Mucosa of descending colon (tissue), 3 donors: ENCODE data around the gene FANK1. TPM values are rescaled to one million over a fixed set of nuclear protein-coding genes. Genes with fewer than 3 reads are reported as not detected.

ENCODE experiments used
- ATAC-seq: fragments of 200-7000 bp; cut with Tn5 transposase; one replicate; pipeline ENCODE4 v1.9.1; 2020; ENCODE audit warnings: mild to moderate bottlenecking, moderate library complexity
- DNase-seq, 3 donors: peaks; one replicate each; pipeline ENCODE4 v3.0.0-alpha.2; 2020
- H3K36me3 ChIP-seq: fragments of 200-600 bp; one replicate; pipeline ENCODE4 v1.8.0; 2021; ENCODE audit warnings: low read depth, mild to moderate bottlenecking
- H3K4me1 ChIP-seq: fragments of 200-600 bp; one replicate; pipeline ENCODE4 v1.8.0; 2021; ENCODE audit warnings: low read depth, mild to moderate bottlenecking
- H3K4me3 ChIP-seq: fragments of 200-600 bp; one replicate; pipeline ENCODE4 v1.8.0; 2021; ENCODE audit warnings: mild to moderate bottlenecking
- H3K9me3 ChIP-seq: fragments of 200-600 bp; one replicate; pipeline ENCODE4 v1.8.0; 2021; ENCODE audit warnings: mild to moderate bottlenecking
- intact Hi-C, 2 donors: fragments of 100-400 bp; cut with DNase I in 1 of 2; cut with micrococcal nuclease in 1 of 2; formaldehyde crosslinking; loops; one replicate each; pipeline versions ENCODE4 v1.11.0 to v1.11.1; 2022; cut with DNase I, micrococcal nuclease
- total RNA-seq, 3 donors: library from RNA; stranded (reverse); fragmentation: NEBNext Ultra II Directional in 2 of 3; extraction: Animal tissue kit (Norgen Biotek cat#: 25700) in 2 of 3; gene quantifications; one replicate each; pipeline versions ENCODE4 v1.2.1 to v1.2.4, GENCODE V29; 2021 to 2023
- TF ChIP-seq, protein P1 (sequence below): fragments of 200-600 bp; IDR thresholded peaks from one replicate; pipeline ENCODE4 v1.8.0; 2022; ENCODE audit warnings: antibody characterized with exemption, mild to moderate bottlenecking
- donor health status: DM: no; HTN: no; CAD: no; lungs with moderate emphysema.
- donor health status: DM: no; HTN: no; CAD: no.
- donor health status: DM: no; HTN: yes; CAD: no.

FANK1 gene
- total RNA-seq, 3 donors from 2014 or later = 4.2 to 10.3 (median 7.4) TPM

DNA sequence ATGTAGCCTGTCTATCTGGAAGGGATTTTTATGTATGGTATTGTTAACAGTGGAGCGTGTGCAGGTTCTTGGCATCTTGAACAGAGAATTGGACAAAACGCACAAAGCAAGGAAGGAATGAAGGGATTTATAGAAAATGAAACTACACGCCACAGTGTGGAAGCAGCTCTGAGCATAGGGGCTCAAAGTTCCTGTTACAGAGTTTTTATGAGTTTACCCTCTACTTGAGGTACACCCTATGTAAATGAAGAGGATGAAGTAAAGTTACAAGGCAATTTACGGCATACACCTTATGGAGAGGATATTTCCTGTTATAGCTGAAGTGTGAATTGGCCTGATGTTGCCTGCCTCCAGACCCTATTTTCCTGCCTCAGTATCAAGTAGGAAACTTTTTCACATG, 33.3 kb downstream of the FANK1 start:
- peak in 1 of 3 donors; percentile 43 for DNase-seq
- intact Hi-C loops = no loop called here

GRCh38 chr10:125933693-125934092, 37.3 kb downstream of the FANK1 start:
- TF ChIP-seq, protein P1, sequence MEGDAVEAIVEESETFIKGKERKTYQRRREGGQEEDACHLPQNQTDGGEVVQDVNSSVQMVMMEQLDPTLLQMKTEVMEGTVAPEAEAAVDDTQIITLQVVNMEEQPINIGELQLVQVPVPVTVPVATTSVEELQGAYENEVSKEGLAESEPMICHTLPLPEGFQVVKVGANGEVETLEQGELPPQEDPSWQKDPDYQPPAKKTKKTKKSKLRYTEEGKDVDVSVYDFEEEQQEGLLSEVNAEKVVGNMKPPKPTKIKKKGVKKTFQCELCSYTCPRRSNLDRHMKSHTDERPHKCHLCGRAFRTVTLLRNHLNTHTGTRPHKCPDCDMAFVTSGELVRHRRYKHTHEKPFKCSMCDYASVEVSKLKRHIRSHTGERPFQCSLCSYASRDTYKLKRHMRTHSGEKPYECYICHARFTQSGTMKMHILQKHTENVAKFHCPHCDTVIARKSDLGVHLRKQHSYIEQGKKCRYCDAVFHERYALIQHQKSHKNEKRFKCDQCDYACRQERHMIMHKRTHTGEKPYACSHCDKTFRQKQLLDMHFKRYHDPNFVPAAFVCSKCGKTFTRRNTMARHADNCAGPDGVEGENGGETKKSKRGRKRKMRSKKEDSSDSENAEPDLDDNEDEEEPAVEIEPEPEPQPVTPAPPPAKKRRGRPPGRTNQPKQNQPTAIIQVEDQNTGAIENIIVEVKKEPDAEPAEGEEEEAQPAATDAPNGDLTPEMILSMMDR = no peak
- Histone ChIP-seq H3K4me3 (no peak overlapping the region), H3K4me1 (peaks cover 3% of the 10 kb centered on the region), H3K36me3 (no peaks in the 10 kb centered on the region), H3K9me3 (no peaks in the 10 kb centered on the region)
- ATAC-seq = no peak
- intact Hi-C loops = no loop called here
- no peak for DNase-seq

More for the DNA sequence above, 33.3 kb downstream of the FANK1 start:
- H3K36me3 ChIP-seq = no peaks in the 10 kb centered on the region
- H3K4me1 ChIP-seq = peaks cover 7% of the 10 kb centered on the region
- no peak overlapping the region for H3K4me3 ChIP-seq
- peak; percentile 95 for ATAC-seq
- TF ChIP-seq, protein P1 = no peak
- no peaks in the 10 kb centered on the region for H3K9me3 ChIP-seq

DNA sequence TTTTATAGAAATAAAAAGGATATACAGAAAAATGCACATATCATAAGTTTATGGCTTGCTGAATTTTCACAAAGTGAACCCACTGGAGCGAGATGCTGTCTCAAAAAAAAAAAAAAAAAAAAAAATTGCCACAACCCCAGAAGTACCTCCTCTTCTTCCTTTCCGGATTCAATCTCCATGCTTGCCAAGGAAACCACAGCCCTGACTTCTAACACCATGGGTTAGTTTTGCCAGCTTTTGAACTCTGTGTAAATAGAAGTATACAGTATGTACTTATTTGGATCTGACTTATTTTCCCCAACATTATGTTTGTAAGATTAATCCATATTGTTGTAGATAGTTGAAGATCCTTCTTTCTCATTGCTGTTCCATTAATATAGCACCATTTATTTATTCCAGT, 40.0 kb downstream of the FANK1 start:
- no peak for DNase-seq
- TF ChIP-seq, protein P1 = no peak
- H3K4me1 ChIP-seq = no peaks in the 10 kb centered on the region
- H3K36me3 ChIP-seq = no peaks in the 10 kb centered on the region
- H3K9me3 ChIP-seq = no peaks in the 10 kb centered on the region
- no peak overlapping the region for H3K4me3 ChIP-seq
- intact Hi-C loops = no loop called here
- no peak for ATAC-seq

DNA sequence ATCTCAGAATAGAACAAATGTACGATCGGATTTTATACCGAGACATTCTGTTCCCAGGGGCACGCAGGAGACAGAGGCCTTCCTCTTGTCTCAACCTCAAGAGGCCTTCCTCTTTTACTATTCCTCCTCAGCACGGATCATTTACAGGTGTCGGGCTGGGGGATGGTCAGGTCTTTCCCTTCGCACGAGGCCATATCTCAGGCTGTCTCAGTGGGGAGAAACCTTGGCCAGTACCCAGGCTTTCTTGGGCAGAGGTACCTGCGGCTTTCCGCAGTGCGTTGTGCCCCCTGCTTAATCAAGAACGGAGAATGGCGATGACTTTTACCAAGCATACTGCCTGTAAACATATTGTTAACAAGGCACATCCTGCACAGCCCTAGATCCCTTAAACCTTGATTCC, 44.2 kb downstream of the FANK1 start:
- DNase-seq (no peak), ATAC-seq (no peak)
- peaks cover 5% of the 10 kb centered on the region for H3K9me3 ChIP-seq
- H3K36me3 ChIP-seq = no peaks in the 10 kb centered on the region
- no peaks in the 10 kb centered on the region for H3K4me1 ChIP-seq
- H3K4me3 ChIP-seq = no peak overlapping the region
- TF ChIP-seq, protein P1 = no peak
- intact Hi-C loops = no loop called here

- Histone ChIP-seq H3K9me3 (peaks cover 17% of the 10 kb centered on the region), H3K36me3 (no peaks in the 10 kb centered on the region), H3K4me1 (no peaks in the 10 kb centered on the region), H3K4me3 (no peak overlapping the region)
- ATAC-seq (no peak), DNase-seq (no peak)
- TF ChIP-seq, protein P1 = no peak
- intact Hi-C loops = no loop called here
Measured at GRCh38 chr10:125951290-125951689, 54.9 kb downstream of the FANK1 start.

- peaks cover 17% of the 10 kb centered on the region for H3K9me3 ChIP-seq
- ATAC-seq (no peak), DNase-seq (no peak)
- H3K36me3 ChIP-seq = no peaks in the 10 kb centered on the region
- no peak overlapping the region for H3K4me3 ChIP-seq
- TF ChIP-seq, protein P1 = no peak
- intact Hi-C loops = no loop called here
- no peaks in the 10 kb centered on the region for H3K4me1 ChIP-seq
Measured at GRCh38 chr10:125953778-125954385, 57.5 kb downstream of the FANK1 start.
